Suprapubic skin (tissue), 4 donors: ENCODE data around the gene SLC29A2. TPM values are rescaled to one million over a fixed set of nuclear protein-coding genes. Genes with fewer than 3 reads are reported as not detected.
"Not testable (repeated sequence)": the region's sequence is repeated elsewhere in the genome, so short reads cannot be mapped to it uniquely, and the experiment has no call there.

Source experiments
- DNase-seq, 2 donors: peaks; one replicate each; pipeline ENCODE4 v3.0.0-alpha.2; 2019; ENCODE audit warnings: low spot score in 2 of 2
- H3K27ac ChIP-seq: fragments of 200-600 bp; sonication (generic); one replicate; pipeline ENCODE4 v1.5.1; 2019
- H3K27me3 ChIP-seq: fragments of 200-600 bp; sonication (generic); one replicate; pipeline ENCODE4 v1.5.1; 2019
- H3K36me3 ChIP-seq: fragments of 200-600 bp; sonication (generic); one replicate; pipeline ENCODE4 v1.5.1; 2019
- H3K4me1 ChIP-seq: fragments of 200-600 bp; sonication (generic); one replicate; pipeline ENCODE4 v1.5.1; 2019
- H3K4me3 ChIP-seq: fragments of 200-600 bp; sonication (generic); one replicate; pipeline ENCODE4 v1.5.1; 2019; ENCODE audit warnings: mild to moderate bottlenecking
- H3K9me3 ChIP-seq: fragments of 200-600 bp; sonication (generic); one replicate; pipeline ENCODE4 v1.5.1; 2019
- EP300 ChIP-seq: sonication (generic); formaldehyde crosslinking; IDR thresholded peaks from one replicate; pipeline ENCODE4 v1.6.1; 2017; ENCODE audit warnings: antibody characterized with exemption
- POLR2A ChIP-seq, 2 donors: fragments of 450-650 bp; IDR thresholded peaks; one replicate each; pipeline ENCODE4 v1.6.1; 2017; ENCODE audit warnings: antibody characterized with exemption in 2 of 2, mild to moderate bottlenecking in 2 of 2, moderate library complexity in 2 of 2
- POLR2AphosphoS5 ChIP-seq, 3 donors: sonication (generic); formaldehyde crosslinking; IDR thresholded peaks; one replicate each; pipeline ENCODE4 v1.6.1; 2017; ENCODE audit warnings: antibody characterized with exemption in 3 of 3
- WGBS: methylation state at CpG from one replicate; pipeline ENCODE4 v1.1.5; 2018; 5-methylcytosine and 5-hydroxymethylcytosine counted together
- total RNA-seq, 4 donors: library from RNA; depleted of rRNA; stranded (reverse); fragments of >200 nt; gene quantifications; one replicate each; pipeline ENCODE4 v1.1.0, GENCODE V29; 2016
- TF ChIP-seq, protein P1 (sequence below), 2 donors: fragments of 200-600 bp in 1 of 2; fragments of 450-650 bp in 1 of 2; sonication (generic) in 1 of 2; IDR thresholded peaks; one replicate each; pipeline ENCODE4 v1.5.1; 2016 to 2019; ENCODE audit warnings: antibody characterized with exemption in 2 of 2, mild to moderate bottlenecking in 1 of 2, moderate library complexity in 1 of 2

SLC29A2 gene
- total RNA-seq, 4 donors from 2014 or later: 2.2 to 4.7 (median 3.9) TPM

DNA sequence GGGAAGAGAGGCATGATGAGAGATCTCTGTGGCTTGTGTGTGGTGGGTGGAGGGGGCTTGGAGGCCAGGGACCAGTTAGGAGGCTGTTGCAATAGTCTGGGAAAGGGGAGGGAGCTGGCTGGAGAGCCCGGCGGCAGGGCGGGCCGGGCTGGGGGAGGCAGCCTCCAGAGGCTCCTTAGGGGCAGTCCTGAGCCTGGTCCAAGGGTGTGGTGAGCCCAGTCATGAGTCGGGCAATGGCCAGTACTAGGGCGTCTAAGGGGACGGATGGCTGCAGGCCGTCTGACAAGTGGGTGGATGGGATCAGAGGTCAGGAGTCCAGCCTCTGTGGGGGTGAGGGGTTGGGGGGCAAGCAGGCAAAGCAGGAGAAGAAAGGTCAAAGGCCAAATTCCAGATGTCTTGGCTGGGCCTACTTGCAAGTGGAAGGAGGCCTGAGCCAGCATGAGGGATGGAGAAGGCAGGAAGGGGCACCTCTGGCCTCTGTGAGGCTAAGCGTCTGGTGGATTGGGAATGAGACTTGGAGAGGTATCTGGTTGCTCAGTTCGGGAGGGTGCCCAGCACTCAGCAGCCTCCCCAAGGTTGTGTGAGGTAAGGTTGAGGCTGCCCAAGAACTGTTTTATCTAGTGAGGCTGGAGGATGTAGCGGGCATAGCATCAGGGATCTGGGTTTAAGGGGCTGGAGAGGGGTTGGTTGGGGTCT, 48.7 kb downstream of the SLC29A2 start:
- 49% methylated on average over 11 of the region's 11 CpGs for WGBS

DNA sequence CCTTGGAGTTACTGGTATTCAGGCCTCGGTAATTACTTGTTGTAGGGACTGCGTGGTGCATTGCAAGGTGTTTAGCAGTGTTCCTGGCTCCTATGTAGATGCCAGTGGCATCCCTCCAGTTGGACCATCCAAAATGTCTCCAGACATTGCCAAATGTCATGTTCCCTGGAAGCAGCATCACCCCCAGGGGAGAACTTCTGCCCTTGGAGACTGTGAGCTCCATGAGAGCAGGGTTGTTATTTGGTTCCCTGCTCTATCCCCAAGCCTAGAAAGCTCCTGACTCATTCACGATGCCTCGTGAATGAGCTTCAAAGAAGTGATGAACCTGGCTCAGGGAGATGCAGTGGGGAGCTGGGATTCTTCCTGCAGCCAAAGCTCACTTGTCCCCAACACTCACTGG, 50.0 kb downstream of the SLC29A2 start:
- no peak overlapping the region for H3K27ac ChIP-seq
- no peak for TF ChIP-seq POLR2A (IDR thresholded peaks at IDR 0.05)
- TF ChIP-seq, protein P1, sequence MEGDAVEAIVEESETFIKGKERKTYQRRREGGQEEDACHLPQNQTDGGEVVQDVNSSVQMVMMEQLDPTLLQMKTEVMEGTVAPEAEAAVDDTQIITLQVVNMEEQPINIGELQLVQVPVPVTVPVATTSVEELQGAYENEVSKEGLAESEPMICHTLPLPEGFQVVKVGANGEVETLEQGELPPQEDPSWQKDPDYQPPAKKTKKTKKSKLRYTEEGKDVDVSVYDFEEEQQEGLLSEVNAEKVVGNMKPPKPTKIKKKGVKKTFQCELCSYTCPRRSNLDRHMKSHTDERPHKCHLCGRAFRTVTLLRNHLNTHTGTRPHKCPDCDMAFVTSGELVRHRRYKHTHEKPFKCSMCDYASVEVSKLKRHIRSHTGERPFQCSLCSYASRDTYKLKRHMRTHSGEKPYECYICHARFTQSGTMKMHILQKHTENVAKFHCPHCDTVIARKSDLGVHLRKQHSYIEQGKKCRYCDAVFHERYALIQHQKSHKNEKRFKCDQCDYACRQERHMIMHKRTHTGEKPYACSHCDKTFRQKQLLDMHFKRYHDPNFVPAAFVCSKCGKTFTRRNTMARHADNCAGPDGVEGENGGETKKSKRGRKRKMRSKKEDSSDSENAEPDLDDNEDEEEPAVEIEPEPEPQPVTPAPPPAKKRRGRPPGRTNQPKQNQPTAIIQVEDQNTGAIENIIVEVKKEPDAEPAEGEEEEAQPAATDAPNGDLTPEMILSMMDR (IDR thresholded peaks at IDR 0.05): no peak
- TF ChIP-seq POLR2AphosphoS5 (IDR thresholded peaks at IDR 0.05): no peak
- no peak for TF ChIP-seq EP300
- WGBS: 37% methylated on average over 4 of the region's 4 CpGs

More for the DNA sequence above, 48.7 kb downstream of the SLC29A2 start:
- Histone ChIP-seq H3K4me3 (no peak overlapping the region), H3K27me3 (no peaks in the 10 kb centered on the region), H3K4me1 (peaks cover 65% of the 10 kb centered on the region), H3K9me3 (no peaks in the 10 kb centered on the region), H3K36me3 (no peaks in the 10 kb centered on the region), H3K27ac (peak overlapping the region; percentile 36)
- TF ChIP-seq, protein P1 (IDR thresholded peaks at IDR 0.05): no peak
- TF ChIP-seq POLR2AphosphoS5 (IDR thresholded peaks at IDR 0.05): peak in 1 of 3 donors; percentile 8
- DNase-seq: peak; percentile 84 to 88

DNA sequence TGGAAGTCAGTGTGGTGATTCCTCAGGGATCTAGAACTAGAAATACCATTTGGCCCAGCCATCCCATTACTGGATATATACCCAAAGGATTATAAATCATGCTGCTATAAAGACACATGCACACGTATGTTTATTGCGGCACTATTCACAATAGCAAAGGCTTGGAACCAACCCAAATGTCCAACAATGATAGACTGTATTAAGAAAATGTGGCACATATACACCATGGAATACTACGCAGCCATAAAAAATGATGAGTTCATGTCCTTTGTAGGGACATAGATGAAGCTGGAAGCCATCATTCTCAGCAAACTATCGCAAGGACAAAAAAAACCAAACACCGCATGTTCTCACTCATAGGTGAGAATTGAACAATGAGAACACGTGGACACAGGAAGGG, 50.8 kb downstream of the SLC29A2 start:
- not testable (repeated sequence) for DNase-seq, H3K9me3 ChIP-seq, H3K36me3 ChIP-seq, H3K4me3 ChIP-seq, H3K27me3 ChIP-seq, H3K27ac ChIP-seq
- H3K4me1 ChIP-seq: peaks cover 65% of the 10 kb centered on the region
- WGBS: 91% methylated on average over 6 of the region's 6 CpGs

More for the DNA sequence above, 50.0 kb downstream of the SLC29A2 start:
- H3K4me3 ChIP-seq: no peak overlapping the region
- DNase-seq: no peak
- no peaks in the 10 kb centered on the region for H3K9me3 ChIP-seq
- no peaks in the 10 kb centered on the region for H3K27me3 ChIP-seq
- no peaks in the 10 kb centered on the region for H3K36me3 ChIP-seq
- peaks cover 65% of the 10 kb centered on the region for H3K4me1 ChIP-seq

DNA sequence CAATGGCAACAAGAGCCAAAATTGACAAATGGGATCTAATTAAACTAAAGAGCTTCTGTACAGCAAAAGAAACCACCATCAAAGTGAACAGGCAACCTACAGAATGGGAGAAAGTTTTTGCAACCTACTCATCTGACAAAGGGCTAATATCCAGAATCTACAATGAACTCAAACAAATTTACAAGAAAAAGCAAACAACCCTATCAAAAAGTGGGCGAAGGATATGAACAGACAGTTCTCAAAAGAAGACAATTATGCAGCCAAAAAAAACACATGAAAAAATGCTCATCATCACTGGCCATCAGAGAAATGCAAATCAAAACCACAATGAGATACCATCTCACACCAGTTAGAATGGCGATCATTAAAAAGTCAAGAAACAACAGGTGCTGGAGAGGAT, 51.3 kb downstream of the SLC29A2 start:
- H3K36me3 ChIP-seq, H3K4me3 ChIP-seq, H3K27ac ChIP-seq, H3K9me3 ChIP-seq, DNase-seq, H3K27me3 ChIP-seq: not testable (repeated sequence)
- 94% methylated on average over 2 of the region's 2 CpGs for WGBS
- H3K4me1 ChIP-seq: peaks cover 60% of the 10 kb centered on the region

DNA sequence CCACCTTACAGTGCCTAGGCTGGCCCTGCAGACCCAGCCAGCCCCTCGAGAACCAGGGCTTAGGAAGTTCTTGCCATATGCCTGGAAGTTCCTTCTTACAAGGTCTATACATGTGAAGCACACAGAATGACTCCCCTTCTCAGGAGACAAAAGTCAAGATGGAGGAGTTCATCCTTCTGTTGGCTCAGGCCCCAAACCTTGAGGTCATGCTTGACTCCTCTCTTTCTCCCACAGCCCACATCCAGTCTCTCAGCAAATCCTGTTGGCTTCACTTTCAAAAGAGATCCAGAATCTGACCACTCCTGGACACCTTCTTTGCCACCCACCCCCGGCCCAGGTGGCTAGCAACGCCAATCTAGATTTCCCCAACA, 53.0 kb downstream of the SLC29A2 start:
- no peaks in the 10 kb centered on the region for H3K9me3 ChIP-seq
- 67% methylated on average over 3 of the region's 3 CpGs for WGBS
- TF ChIP-seq POLR2A (IDR thresholded peaks at IDR 0.05): no peak
- TF ChIP-seq POLR2AphosphoS5 (IDR thresholded peaks at IDR 0.05): no peak
- TF ChIP-seq EP300: no peak
- TF ChIP-seq, protein P1 (IDR thresholded peaks at IDR 0.05): no peak
- H3K4me3 ChIP-seq: no peak overlapping the region
- no peak for DNase-seq
- H3K27me3 ChIP-seq: no peaks in the 10 kb centered on the region
- peaks cover 54% of the 10 kb centered on the region for H3K4me1 ChIP-seq
- H3K36me3 ChIP-seq: no peaks in the 10 kb centered on the region
- peak overlapping the region; percentile 78 for H3K27ac ChIP-seq

DNA sequence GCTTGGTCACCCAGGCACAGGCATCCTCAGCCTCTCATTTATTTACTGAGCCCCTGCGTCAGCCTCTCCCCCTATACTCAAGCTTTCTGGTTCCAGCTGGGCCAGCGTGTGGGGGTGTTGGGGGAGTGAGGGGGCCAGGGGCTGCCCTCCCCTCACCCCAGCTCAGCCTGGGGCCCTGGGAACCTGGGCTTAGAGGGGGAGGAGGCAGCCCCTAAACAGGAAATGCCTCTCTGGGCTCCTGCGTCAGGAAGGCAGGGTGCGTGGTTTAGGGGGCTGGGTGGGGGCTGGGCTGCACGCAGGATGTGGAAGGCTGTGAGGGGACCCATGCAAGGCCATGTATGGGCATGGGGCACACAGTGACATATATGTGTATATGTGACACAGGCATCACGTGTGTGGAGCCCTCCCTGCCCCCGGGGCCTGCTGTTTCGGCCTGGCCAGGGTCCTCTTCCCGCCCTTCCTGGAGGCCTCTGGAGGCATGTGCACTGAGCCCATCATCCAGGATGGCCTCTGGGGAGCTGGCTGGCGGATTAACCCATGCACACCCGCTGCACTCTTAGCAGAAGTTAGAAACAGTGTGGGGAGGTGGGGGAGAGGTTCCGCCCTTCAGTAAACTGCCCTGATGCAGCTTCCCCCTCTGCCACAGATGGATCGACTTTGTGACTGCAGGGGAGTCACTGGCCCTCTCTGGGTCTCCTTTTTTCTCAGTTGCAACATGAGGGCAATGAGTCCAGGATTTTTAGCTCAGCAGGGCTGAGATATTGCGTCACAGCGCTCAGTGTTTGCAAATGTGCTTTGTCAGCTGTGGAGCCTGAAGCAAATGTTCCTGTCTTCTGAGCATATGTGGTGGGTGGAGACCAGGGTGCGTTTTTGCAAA, 53.6 kb downstream of the SLC29A2 start:
- peak overlapping the region; percentile 53 for H3K4me3 ChIP-seq
- WGBS: 24% methylated on average over 14 of the region's 16 CpGs
- TF ChIP-seq POLR2AphosphoS5 (IDR thresholded peaks at IDR 0.05): peak in 2 of 3 donors; percentile 78 to 86
- TF ChIP-seq POLR2A (IDR thresholded peaks at IDR 0.05): no peak
- peak overlapping the region; percentile 78 for H3K27ac ChIP-seq
- DNase-seq: peak; percentile 90
- no peaks in the 10 kb centered on the region for H3K36me3 ChIP-seq
- H3K4me1 ChIP-seq: peaks cover 61% of the 10 kb centered on the region
- no peaks in the 10 kb centered on the region for H3K9me3 ChIP-seq
- H3K27me3 ChIP-seq: no peaks in the 10 kb centered on the region
